ENCODE measurements around the gene IFITM1.
"Not testable (repeated sequence)": the region's sequence is repeated elsewhere in the genome, so short reads cannot be mapped to it uniquely, and the experiment has no call there.

DNA sequence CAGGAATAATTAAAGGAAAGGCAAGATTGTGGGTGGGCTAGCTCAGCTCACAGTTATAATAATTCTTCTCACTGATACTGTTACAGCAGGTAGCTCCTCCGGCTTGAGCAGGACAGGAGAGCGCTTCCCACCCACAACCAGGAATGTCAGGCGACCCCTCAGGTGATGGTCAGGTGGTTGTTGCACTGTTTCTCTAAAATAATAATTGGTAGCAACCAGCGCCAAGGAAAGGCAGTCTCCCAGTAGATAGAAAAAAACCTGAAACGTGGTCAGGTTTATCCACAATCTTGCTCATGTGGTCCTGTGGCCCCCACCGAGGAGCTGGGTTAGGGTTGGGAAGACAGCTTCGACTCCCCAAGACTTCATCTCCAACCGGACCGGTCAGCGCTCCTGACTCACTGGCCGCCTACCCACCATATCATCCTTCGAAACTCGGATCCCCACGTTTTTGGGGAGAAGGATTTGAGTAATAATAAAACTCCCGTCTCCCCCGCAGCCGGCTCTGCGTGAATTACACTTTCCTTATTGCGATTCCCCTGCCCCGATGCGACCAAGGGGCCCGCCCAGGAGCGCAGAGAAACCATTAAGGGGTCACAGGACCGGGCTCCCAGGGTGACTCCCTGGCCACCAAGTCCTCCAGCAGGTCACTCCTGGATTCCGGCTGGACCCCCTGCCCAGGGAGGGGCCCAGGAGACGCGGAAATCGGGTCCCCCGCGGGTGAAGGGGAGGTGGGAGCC, 4.0 kb downstream of the IFITM1 start:
- TF ChIP-seq CTCF (IDR thresholded peaks at IDR 0.05; ENCODE audit: insufficient read depth, low read depth, low read length); EZH2 (IDR thresholded peaks at IDR 0.05; ENCODE audit: insufficient read depth, low read length): not testable (repeated sequence)
